ENCODE results near the gene SRGAP1. TPM values are rescaled to one million over a fixed set of nuclear protein-coding genes. Genes with fewer than 3 reads are reported as not detected.

Gene SRGAP1
- total and polyA plus RNA-seq, 9 of the 15 experiments (the other 6 are each of a cell fraction or from before 2014, with no cell fraction given): 0.01 to 0.13 (median 0.04) TPM; not detected in 3

DNA sequence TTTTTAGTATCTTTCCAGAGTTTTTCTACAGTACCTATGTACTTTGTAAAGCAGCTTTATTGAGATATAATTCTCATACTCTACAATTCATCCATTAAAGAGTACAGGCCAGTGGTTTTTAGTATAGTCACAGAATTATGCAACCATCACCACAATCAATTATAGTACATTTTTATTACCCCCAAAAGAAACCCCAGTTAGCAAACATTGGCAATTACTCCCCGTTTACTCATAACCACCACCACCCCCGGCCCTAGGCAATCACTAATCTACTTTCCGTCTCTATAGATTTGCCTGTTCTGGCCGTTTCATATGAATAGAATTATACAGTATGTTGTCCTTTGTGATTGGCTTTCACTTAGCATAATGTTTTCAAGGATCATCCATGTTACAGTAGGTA, 257.8 kb downstream of the SRGAP1 start (continued):
- TF ChIP-seq ZNF707 (CRISPR knock-in tag; conservative IDR thresholded peaks at IDR 0.05) (no peak), PHTF2 (CRISPR knock-in tag; IDR thresholded peaks at IDR 0.05) (no peak)

- H3K4me1 ChIP-seq (replicated peaks in 1 of 2; ENCODE audit: control insufficient read depth in 2 of 2, insufficient read depth in 2 of 2, low read length in 2 of 2): no peaks in the 10 kb centered on the region
- ATAC-seq (no peak), DNase-seq (ENCODE audit: extremely low read depth in 1 of 4, low spot score in 3 of 4) (no peak), FAIRE-seq (no peak)
- TF ChIP-seq TRIM24 (IDR thresholded peaks at IDR 0.05) (no peak), HDAC3 (IDR thresholded peaks at IDR 0.05; ENCODE audit: borderline replicate concordance, partially characterized antibody) (no peak), POLR2AphosphoS2 (IDR thresholded peaks at IDR 0.05; ENCODE audit: low read length) (no peak), CREB1 (IDR thresholded peaks at IDR 0.05) (no peak), CREB1 (CRISPR knock-in tag; IDR thresholded peaks at IDR 0.05) (no peak)
- TF ChIP-seq, protein P1, sequence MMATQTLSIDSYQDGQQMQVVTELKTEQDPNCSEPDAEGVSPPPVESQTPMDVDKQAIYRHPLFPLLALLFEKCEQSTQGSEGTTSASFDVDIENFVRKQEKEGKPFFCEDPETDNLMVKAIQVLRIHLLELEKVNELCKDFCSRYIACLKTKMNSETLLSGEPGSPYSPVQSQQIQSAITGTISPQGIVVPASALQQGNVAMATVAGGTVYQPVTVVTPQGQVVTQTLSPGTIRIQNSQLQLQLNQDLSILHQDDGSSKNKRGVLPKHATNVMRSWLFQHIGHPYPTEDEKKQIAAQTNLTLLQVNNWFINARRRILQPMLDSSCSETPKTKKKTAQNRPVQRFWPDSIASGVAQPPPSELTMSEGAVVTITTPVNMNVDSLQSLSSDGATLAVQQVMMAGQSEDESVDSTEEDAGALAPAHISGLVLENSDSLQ (IDR thresholded peaks at IDR 0.05): no peak
- no peak overlapping the region for H2AFZ ChIP-seq (ENCODE audit: low read depth, low read length)
- H3K79me2 ChIP-seq (ENCODE audit: control insufficient read depth, insufficient read depth, low read length): no peaks in the 10 kb centered on the region
- no peak overlapping the region for H3K4me3 ChIP-seq
- no peak overlapping the region for H3K27ac ChIP-seq (ENCODE audit: extremely low read depth, low read depth, low read length)
- under 1% methylated on average over 10 of the region's 10 CpGs for WGBS (ENCODE audit: insufficient coverage, low coverage, missing lambda C conversion rate)
- H3K9me3 ChIP-seq (replicated peaks; ENCODE audit: control insufficient read depth, insufficient read depth, low read depth, low read length): no peaks in the 10 kb centered on the region
- no peak overlapping the region for H3K9ac ChIP-seq (ENCODE audit: insufficient read depth in 1 of 2, low read depth in 2 of 2, low read length in 2 of 2)
- H3K9me1 ChIP-seq (ENCODE audit: control insufficient read depth, insufficient read depth, low read length): no peaks in the 10 kb centered on the region
- ChIA-PET CTCF (ENCODE audit: low intra/inter-chr PET ratio) (no interaction called here), POLR2A (no interaction called here)
- H3K4me2 ChIP-seq (ENCODE audit: insufficient read depth, low read length): no peak overlapping the region
- no peaks in the 10 kb centered on the region for H4K20me1 ChIP-seq (replicated peaks; ENCODE audit: control insufficient read depth, insufficient read depth, low read length)
- no peaks in the 10 kb centered on the region for H3K27me3 ChIP-seq (ENCODE audit: control insufficient read depth in 2 of 2, insufficient read depth in 2 of 2, low read length in 2 of 2)
- intact Hi-C loops (cut with micrococcal nuclease): no loop called here
- no TSS peak for BruUV-seq (replicated peaks)
- in situ Hi-C loops (cut with MboI): no loop called here
- H3K36me3 ChIP-seq (ENCODE audit: control insufficient read depth, insufficient read depth, low read length): no peaks in the 10 kb centered on the region
Measured at GRCh38 chr12:64103825-64104740, 259.6 kb downstream of the SRGAP1 start.

Measured in K562 (cell line).